Ishikawa (cell line): ENCODE measurements around the gene SEPTIN5.

Source experiments
- CEBPB ChIP-seq: IDR thresholded peaks from 2 replicates; pipeline ENCODE4 v1.6.1; 2012
- CREB1 ChIP-seq: IDR thresholded peaks from 2 replicates; pipeline ENCODE4 v1.6.1; 2012; ENCODE audit warnings: low read depth
- EGR1 ChIP-seq: IDR thresholded peaks from 2 replicates; pipeline ENCODE4 v1.6.1; 2012
- EP300 ChIP-seq: IDR thresholded peaks from 2 replicates; pipeline ENCODE4 v1.6.1; 2012; ENCODE audit warnings: borderline replicate concordance
- FOXM1 ChIP-seq: IDR thresholded peaks from 2 replicates; pipeline ENCODE4 v1.6.1; 2012; ENCODE audit warnings: low read depth, borderline replicate concordance
- NFIC ChIP-seq: IDR thresholded peaks from 2 replicates; pipeline ENCODE4 v1.6.1; 2012
- RAD21 ChIP-seq: IDR thresholded peaks from 2 replicates; pipeline ENCODE4 v1.6.1; 2012; ENCODE audit warnings: low read depth
- TAF1 ChIP-seq: IDR thresholded peaks from 2 replicates; pipeline ENCODE4 v1.6.1; 2012; ENCODE audit warnings: low read depth, mild to moderate bottlenecking
- TCF12 ChIP-seq: IDR thresholded peaks from 2 replicates; pipeline ENCODE4 v1.6.1; 2012; ENCODE audit warnings: low read depth
- TEAD4 ChIP-seq: IDR thresholded peaks from 2 replicates; pipeline ENCODE4 v1.6.1; 2012
- USF1 ChIP-seq: IDR thresholded peaks from 2 replicates; pipeline ENCODE4 v1.6.1; 2012
- YY1 ChIP-seq: IDR thresholded peaks from 2 replicates; pipeline ENCODE4 v1.6.1; 2012; ENCODE audit warnings: low read depth
- ZBTB7A ChIP-seq: IDR thresholded peaks from 2 replicates; pipeline ENCODE4 v1.6.1; 2012; ENCODE audit warnings: low read depth
- TF ChIP-seq, protein P1 (sequence below): IDR thresholded peaks from 2 replicates; pipeline ENCODE4 v1.6.1; 2012; ENCODE audit warnings: low read depth, mild to moderate bottlenecking
- TF ChIP-seq, protein P2 (sequence below): IDR thresholded peaks from 2 replicates; pipeline ENCODE4 v1.6.1; 2012

The SEPTIN5 gene

GRCh38 chr22:19706661-19707151 lies 7.6 kb upstream of the SEPTIN5 start:
- TF ChIP-seq, protein P1, sequence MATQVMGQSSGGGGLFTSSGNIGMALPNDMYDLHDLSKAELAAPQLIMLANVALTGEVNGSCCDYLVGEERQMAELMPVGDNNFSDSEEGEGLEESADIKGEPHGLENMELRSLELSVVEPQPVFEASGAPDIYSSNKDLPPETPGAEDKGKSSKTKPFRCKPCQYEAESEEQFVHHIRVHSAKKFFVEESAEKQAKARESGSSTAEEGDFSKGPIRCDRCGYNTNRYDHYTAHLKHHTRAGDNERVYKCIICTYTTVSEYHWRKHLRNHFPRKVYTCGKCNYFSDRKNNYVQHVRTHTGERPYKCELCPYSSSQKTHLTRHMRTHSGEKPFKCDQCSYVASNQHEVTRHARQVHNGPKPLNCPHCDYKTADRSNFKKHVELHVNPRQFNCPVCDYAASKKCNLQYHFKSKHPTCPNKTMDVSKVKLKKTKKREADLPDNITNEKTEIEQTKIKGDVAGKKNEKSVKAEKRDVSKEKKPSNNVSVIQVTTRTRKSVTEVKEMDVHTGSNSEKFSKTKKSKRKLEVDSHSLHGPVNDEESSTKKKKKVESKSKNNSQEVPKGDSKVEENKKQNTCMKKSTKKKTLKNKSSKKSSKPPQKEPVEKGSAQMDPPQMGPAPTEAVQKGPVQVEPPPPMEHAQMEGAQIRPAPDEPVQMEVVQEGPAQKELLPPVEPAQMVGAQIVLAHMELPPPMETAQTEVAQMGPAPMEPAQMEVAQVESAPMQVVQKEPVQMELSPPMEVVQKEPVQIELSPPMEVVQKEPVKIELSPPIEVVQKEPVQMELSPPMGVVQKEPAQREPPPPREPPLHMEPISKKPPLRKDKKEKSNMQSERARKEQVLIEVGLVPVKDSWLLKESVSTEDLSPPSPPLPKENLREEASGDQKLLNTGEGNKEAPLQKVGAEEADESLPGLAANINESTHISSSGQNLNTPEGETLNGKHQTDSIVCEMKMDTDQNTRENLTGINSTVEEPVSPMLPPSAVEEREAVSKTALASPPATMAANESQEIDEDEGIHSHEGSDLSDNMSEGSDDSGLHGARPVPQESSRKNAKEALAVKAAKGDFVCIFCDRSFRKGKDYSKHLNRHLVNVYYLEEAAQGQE: no peak
- no peak for TF ChIP-seq CEBPB
- no peak for TF ChIP-seq EP300
- no peak for TF ChIP-seq CREB1
- no peak for TF ChIP-seq RAD21
- no peak for TF ChIP-seq FOXM1
- no peak for TF ChIP-seq TCF12
- no peak for TF ChIP-seq USF1
- TF ChIP-seq, protein P2, sequence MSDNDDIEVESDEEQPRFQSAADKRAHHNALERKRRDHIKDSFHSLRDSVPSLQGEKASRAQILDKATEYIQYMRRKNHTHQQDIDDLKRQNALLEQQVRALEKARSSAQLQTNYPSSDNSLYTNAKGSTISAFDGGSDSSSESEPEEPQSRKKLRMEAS: no peak
- no peak for TF ChIP-seq TAF1
- no peak for TF ChIP-seq NFIC
- no peak for TF ChIP-seq EGR1
- no peak for TF ChIP-seq YY1
- no peak for TF ChIP-seq ZBTB7A
- no peak for TF ChIP-seq TEAD4

GRCh38 chr22:19707347-19708290 lies 6.7 kb upstream of the SEPTIN5 start:
- TF ChIP-seq, protein P1: no peak

- TF ChIP-seq FOXM1: no peak
- TF ChIP-seq, protein P2: no peak
- TF ChIP-seq, protein P1: no peak
- no peak for TF ChIP-seq NFIC
- TF ChIP-seq TEAD4: no peak
- no peak for TF ChIP-seq RAD21
- no peak for TF ChIP-seq YY1
- no peak for TF ChIP-seq ZBTB7A
- TF ChIP-seq CREB1: no peak
- TF ChIP-seq CEBPB: no peak
- no peak for TF ChIP-seq TAF1
- no peak for TF ChIP-seq USF1
- no peak for TF ChIP-seq EGR1
- TF ChIP-seq TCF12: no peak
- no peak for TF ChIP-seq EP300
Measured at GRCh38 chr22:19708321-19709011, 5.8 kb upstream of the SEPTIN5 start.
